ENCODE measurements around the gene ZC3H10.

The ZC3H10 gene

DNA sequence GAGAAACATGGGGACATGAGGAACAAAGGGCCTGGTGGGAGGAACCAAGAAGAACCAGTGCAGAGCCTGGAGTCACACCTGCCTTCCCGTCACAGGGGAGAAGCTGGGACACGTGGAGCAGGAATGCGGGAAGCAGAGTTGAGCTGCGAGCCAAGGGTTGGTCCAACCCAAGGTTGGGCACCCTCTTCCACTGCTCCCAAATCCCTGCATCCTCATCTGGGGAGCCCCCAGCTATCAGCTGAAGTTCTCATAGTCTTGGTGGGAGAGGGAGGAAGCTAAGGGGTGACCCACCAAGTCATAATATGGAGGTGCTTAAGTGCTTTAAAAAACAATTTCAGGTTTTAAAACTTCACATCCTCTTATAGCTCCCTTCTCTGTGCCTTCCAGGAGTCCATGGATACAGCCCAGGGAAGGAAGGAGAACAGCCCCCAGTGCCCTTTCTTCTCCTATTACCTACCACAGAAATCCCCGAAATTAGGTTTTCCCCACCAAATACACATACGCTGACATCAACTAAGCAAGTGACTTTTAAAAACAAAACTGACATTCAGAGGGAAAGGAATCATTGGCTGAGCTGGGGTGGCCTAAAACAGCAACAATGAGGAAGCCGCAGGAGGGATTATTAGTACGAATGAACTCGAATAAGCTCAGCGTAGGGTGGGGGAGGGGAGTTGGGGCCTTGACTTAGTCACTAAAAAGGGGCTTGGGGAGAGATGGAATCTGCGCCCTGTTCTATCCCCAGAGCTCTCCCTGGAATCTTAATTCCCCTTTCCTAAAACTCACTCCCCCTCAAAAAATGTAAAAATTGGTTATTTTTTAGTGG, 44.6 kb downstream of the ZC3H10 start:
- no peak for TF ChIP-seq CTCF (IDR thresholded peaks at IDR 0.05; ENCODE audit: borderline replicate concordance, control extremely low read depth, extremely low read depth, insufficient read depth, missing control alignments)
- in situ Hi-C loops (cut with MboI; ENCODE audit: low sequenced_read_pairs, unreplicated experiment): no loop called here
- no peak for DNase-seq (ENCODE audit: low spot score)

DNA sequence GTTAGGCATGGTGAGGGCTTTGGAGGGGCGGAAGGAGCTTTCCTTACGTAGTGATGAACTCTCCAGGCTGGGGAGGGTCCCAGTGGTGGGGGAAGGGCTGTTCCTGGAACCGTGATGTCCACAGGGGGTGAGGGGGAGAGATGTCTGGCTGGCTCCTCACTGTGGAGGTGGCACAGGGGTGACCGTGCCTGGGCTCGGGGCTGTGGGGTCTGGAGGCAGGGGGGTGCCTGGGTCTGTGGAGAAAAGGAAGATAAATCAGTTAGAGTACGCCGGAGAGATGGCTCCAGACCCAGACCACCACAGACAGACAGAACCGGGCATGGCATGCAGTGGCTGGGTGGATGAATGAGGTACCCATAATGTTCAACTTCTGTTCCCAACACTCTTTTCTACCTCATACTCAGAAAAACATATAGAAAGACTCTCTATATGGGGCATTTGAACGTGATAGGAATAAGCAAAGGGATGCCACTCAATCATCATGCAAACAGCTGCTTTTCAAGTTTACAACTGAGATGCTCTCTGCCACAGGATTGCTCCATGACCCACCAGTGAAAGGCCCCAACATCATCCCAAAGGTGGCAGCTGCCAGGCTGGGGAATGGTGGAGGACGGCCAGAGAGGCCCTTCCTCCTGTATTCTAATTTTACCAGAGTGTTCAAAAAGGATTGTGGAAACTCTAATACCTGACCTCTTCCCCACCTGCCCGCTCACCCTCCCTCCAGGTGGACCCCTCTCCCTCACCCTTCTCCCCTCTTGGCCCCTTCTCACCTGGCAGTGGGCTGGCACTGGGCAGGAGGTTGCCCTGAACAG, 45.7 kb downstream of the ZC3H10 start:
- no peak for DNase-seq (ENCODE audit: low spot score)
- no peak for TF ChIP-seq CTCF (IDR thresholded peaks at IDR 0.05; ENCODE audit: borderline replicate concordance, control extremely low read depth, extremely low read depth, insufficient read depth, missing control alignments)
- in situ Hi-C loops (cut with MboI; ENCODE audit: low sequenced_read_pairs, unreplicated experiment): no loop called here

DNA sequence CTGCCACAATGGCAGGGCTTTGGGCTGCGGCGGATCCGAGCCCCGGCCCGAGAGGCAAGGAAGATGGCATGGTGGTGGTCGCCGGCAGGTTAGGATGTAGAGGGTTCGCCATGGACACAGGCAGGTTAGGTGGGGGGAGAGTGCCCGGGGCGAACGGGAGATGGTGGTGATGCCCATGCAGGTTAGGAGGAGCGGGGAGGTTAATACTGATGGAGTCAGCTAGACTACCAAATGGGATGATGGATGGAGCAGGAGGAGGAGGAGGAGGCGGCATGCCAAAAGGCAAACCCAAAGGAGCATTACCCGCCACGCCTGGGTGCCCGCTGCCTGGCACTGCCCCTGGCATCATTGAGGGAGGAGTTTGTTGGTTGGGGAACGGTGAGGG, 46.3 kb downstream of the ZC3H10 start:
- no peak for DNase-seq (ENCODE audit: low spot score)
- in situ Hi-C loops (cut with MboI; ENCODE audit: low sequenced_read_pairs, unreplicated experiment): no loop called here
- no peak for TF ChIP-seq CTCF (IDR thresholded peaks at IDR 0.05; ENCODE audit: borderline replicate concordance, control extremely low read depth, extremely low read depth, insufficient read depth, missing control alignments)

DNA sequence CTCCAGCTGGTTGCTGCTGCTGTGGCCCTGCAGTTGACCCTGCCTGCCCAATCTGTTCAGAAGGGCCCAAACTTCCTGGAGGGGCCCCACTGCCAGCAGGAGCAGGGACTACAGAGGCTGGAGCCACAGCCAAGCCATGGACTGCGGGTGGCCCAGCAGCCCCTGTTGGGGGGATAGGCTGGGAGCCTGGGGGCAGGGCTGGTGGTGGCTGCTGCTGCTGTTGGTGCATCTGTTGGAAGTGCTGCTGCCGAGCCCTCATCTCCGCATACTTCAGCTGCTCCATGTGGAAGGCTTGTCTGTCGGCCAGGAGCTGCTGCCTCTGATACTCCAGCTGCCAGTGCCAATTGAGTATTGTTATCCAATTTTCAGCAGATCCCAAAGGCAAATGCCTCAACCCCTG, 47.3 kb downstream of the ZC3H10 start:
- in situ Hi-C loops (cut with MboI; ENCODE audit: low sequenced_read_pairs, unreplicated experiment): no loop called here

DNA sequence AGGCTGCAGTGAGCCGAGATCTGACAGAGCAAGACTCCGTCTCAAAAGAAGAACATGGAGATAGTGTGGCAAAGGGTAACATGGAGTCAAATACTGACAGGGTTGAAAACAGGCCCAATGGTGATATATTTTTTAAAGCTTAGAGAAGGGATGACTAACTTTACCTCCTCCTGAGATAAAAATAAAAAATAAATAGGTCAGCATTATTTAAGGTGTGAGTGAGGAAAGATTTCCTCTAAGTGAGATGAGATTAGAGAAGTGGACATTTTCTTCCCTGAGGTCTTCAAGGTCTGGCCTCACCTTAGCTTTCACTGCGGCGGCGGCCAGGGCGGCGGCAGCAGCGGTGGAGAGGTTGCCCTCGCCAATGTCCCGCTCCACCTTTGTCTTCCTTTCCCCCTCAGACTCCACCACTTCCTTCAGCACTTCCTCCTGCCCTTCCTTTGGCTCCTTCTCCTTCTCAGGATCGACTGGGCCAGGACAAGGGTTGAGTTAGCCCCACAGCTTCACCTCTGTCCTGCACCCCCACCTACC, 51.2 kb downstream of the ZC3H10 start:
- in situ Hi-C loops (cut with MboI; ENCODE audit: low sequenced_read_pairs, unreplicated experiment): no loop called here
- no peak for TF ChIP-seq CTCF (IDR thresholded peaks at IDR 0.05; ENCODE audit: borderline replicate concordance, control extremely low read depth, extremely low read depth, insufficient read depth, missing control alignments)
- DNase-seq (ENCODE audit: low spot score): no peak

More for the DNA sequence above, 47.3 kb downstream of the ZC3H10 start:
- no peak for DNase-seq (ENCODE audit: low spot score)
- TF ChIP-seq CTCF (IDR thresholded peaks at IDR 0.05; ENCODE audit: borderline replicate concordance, control extremely low read depth, extremely low read depth, insufficient read depth, missing control alignments): no peak

DNA sequence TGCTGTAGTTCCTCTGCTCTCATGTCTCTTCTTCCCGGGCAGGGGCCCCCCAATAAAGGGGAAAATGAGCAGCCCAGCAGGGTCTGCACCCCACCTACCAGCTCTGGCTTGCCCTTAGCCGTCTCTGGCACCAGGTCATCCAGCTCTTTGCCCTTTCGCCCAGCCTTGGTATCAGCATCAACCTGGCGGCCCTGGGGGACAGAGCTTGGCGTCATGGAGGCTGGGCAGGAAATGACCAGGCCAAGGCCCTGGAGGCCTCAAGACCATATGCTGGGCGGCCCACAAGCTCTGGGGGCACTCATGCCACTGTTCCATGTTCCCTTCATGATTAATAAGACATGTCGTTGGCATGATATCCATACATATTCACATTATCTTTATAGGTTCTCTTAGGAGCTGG, 54.8 kb downstream of the ZC3H10 start:
- no peak for TF ChIP-seq CTCF (IDR thresholded peaks at IDR 0.05; ENCODE audit: borderline replicate concordance, control extremely low read depth, extremely low read depth, insufficient read depth, missing control alignments)
- no peak for DNase-seq (ENCODE audit: low spot score)
- in situ Hi-C loops (cut with MboI; ENCODE audit: low sequenced_read_pairs, unreplicated experiment): no loop called here
